NT2/D1 (cell line): ENCODE results near the gene MBTPS1.

Source experiments
- YY1 ChIP-seq: IDR thresholded peaks from 2 replicates; pipeline ENCODE4 v1.6.1; 2011; ENCODE audit not compliant: insufficient read length, insufficient read depth
- ZNF274 ChIP-seq: IDR thresholded peaks from 2 replicates; pipeline ENCODE4 v1.6.1; 2011; ENCODE audit warnings: mild to moderate bottlenecking, low read depth, low read length

GRCh38 chr16:84031556-84031955, 85.2 kb downstream of the MBTPS1 start:
- TF ChIP-seq ZNF274 (no peak), YY1 (no peak)
